Measurements from ENCODE around the gene ATP6V0A4.

The ATP6V0A4 gene

DNA sequence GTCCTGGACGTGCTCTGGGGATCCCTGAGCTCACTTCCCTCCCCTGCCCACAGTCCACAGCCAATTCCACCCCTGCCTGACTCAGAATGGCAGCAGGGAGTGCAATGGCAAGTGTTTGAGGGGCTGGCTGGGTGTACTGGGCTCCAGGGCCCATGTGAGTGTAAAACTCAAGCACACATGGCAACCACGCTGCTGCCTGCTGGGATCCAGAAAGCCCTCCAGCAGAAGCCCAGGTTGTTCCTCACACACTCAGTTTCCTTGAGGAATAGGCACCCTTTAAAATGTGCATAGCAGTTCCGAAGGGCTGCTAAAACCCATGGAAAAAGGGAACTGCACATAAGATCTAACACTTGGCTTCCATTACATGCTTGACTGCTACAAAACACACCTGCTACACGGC lies 11.3 kb upstream of the ATP6V0A4 start:
- H3K4me3 ChIP-seq (ENCODE audit: severe bottlenecking) = no peak overlapping the region
- H3K36me3 ChIP-seq (ENCODE audit: low read depth) = no peaks in the 10 kb centered on the region
- no peaks in the 10 kb centered on the region for H3K4me1 ChIP-seq (ENCODE audit: insufficient read depth, poor library complexity, severe bottlenecking)
- no peak overlapping the region for H3K27ac ChIP-seq (ENCODE audit: poor library complexity, severe bottlenecking)
- ATAC-seq (ENCODE audit: low read depth) = no peak
- TF ChIP-seq, protein P1, sequence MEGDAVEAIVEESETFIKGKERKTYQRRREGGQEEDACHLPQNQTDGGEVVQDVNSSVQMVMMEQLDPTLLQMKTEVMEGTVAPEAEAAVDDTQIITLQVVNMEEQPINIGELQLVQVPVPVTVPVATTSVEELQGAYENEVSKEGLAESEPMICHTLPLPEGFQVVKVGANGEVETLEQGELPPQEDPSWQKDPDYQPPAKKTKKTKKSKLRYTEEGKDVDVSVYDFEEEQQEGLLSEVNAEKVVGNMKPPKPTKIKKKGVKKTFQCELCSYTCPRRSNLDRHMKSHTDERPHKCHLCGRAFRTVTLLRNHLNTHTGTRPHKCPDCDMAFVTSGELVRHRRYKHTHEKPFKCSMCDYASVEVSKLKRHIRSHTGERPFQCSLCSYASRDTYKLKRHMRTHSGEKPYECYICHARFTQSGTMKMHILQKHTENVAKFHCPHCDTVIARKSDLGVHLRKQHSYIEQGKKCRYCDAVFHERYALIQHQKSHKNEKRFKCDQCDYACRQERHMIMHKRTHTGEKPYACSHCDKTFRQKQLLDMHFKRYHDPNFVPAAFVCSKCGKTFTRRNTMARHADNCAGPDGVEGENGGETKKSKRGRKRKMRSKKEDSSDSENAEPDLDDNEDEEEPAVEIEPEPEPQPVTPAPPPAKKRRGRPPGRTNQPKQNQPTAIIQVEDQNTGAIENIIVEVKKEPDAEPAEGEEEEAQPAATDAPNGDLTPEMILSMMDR (IDR thresholded peaks at IDR 0.05; ENCODE audit: poor library complexity, severe bottlenecking) = no peak
- DNase-seq (ENCODE audit: low spot score) = no peak
- H3K9me3 ChIP-seq (ENCODE audit: severe bottlenecking) = no peaks in the 10 kb centered on the region
- H3K27me3 ChIP-seq (ENCODE audit: insufficient read depth, poor library complexity, severe bottlenecking) = no peaks in the 10 kb centered on the region

DNA sequence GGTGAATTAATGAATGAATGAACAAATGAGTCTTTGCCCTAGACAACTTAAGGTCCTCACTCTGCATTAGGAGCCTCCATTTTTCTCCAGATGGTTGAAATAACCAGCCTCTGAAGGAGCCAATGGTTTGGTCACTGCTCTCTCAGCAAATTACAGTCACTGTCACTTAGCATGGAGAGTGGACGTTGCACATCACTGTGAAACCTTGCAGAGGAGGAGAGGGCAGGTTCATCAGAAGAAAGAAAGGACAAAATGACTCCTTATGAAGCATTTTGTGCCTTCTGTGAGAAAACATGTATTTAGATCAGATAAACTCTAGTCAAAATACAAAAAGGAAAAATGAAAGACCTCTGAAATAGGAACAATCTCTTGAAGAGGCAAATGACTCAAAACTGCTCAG lies 6.6 kb upstream of the ATP6V0A4 start:
- TF ChIP-seq, protein P1 (IDR thresholded peaks at IDR 0.05; ENCODE audit: poor library complexity, severe bottlenecking) = no peak
- H3K36me3 ChIP-seq (ENCODE audit: low read depth) = no peaks in the 10 kb centered on the region
- H3K4me3 ChIP-seq (ENCODE audit: severe bottlenecking) = no peak overlapping the region
- no peaks in the 10 kb centered on the region for H3K4me1 ChIP-seq (ENCODE audit: insufficient read depth, poor library complexity, severe bottlenecking)
- no peaks in the 10 kb centered on the region for H3K9me3 ChIP-seq (ENCODE audit: severe bottlenecking)
- no peaks in the 10 kb centered on the region for H3K27me3 ChIP-seq (ENCODE audit: insufficient read depth, poor library complexity, severe bottlenecking)
- H3K27ac ChIP-seq (ENCODE audit: poor library complexity, severe bottlenecking) = no peak overlapping the region
- no peak for ATAC-seq (ENCODE audit: low read depth)
- DNase-seq (ENCODE audit: low spot score) = no peak

DNA sequence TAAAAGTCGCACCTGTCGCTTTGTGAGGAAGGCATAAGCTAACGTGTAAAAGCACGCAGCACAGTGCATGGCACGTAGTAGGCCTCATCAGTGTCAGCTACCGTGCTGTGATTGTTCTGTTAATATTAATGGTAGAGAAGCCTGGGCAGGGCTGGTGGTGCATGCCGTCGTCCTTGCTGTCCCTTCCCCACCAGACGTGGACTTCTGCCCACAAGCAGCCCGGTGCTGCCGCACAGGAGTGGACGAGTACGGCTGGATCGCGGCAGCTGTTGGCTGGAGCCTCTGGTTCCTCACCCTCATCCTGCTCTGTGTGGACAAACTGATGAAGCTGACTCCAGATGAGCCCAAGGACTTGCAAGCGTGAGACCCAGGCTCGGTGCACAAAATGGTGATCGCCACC lies 4.7 kb upstream of the ATP6V0A4 start:
- Histone ChIP-seq H3K27ac (ENCODE audit: poor library complexity, severe bottlenecking) (no peak overlapping the region), H3K9me3 (ENCODE audit: severe bottlenecking) (no peaks in the 10 kb centered on the region), H3K4me3 (ENCODE audit: severe bottlenecking) (no peak overlapping the region), H3K36me3 (ENCODE audit: low read depth) (no peaks in the 10 kb centered on the region), H3K27me3 (ENCODE audit: insufficient read depth, poor library complexity, severe bottlenecking) (no peaks in the 10 kb centered on the region), H3K4me1 (ENCODE audit: insufficient read depth, poor library complexity, severe bottlenecking) (no peaks in the 10 kb centered on the region)
- DNase-seq (ENCODE audit: low spot score) = no peak
- ATAC-seq (ENCODE audit: low read depth) = no peak
- TF ChIP-seq, protein P1 (IDR thresholded peaks at IDR 0.05; ENCODE audit: poor library complexity, severe bottlenecking) = no peak

DNA sequence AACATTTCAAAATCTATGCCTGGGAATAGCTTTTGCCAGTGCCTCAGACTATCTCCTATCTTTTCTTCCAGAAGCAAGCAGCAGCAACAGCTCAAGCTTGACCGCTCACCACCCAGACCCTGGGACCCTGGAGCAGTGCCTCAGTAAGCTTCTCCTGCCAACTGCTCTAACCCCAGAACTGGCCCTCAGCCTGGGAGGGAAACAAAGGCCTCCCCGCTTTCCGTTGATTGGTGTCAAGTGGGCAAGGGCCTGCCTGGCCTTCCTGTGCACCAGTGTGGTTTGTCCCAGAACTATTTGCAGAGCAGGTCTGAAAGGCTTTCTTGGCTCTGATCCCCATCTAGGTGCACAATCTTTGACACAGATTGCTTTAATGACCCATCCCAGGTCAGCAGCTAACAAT lies 3.3 kb upstream of the ATP6V0A4 start:
- H3K36me3 ChIP-seq (ENCODE audit: low read depth) = no peaks in the 10 kb centered on the region
- no peak overlapping the region for H3K4me3 ChIP-seq (ENCODE audit: severe bottlenecking)
- H3K27ac ChIP-seq (ENCODE audit: poor library complexity, severe bottlenecking) = no peak overlapping the region
- ATAC-seq (ENCODE audit: low read depth) = no peak
- no peaks in the 10 kb centered on the region for H3K4me1 ChIP-seq (ENCODE audit: insufficient read depth, poor library complexity, severe bottlenecking)
- H3K9me3 ChIP-seq (ENCODE audit: severe bottlenecking) = no peaks in the 10 kb centered on the region
- DNase-seq (ENCODE audit: low spot score) = no peak
- no peaks in the 10 kb centered on the region for H3K27me3 ChIP-seq (ENCODE audit: insufficient read depth, poor library complexity, severe bottlenecking)
- TF ChIP-seq, protein P1 (IDR thresholded peaks at IDR 0.05; ENCODE audit: poor library complexity, severe bottlenecking) = no peak

DNA sequence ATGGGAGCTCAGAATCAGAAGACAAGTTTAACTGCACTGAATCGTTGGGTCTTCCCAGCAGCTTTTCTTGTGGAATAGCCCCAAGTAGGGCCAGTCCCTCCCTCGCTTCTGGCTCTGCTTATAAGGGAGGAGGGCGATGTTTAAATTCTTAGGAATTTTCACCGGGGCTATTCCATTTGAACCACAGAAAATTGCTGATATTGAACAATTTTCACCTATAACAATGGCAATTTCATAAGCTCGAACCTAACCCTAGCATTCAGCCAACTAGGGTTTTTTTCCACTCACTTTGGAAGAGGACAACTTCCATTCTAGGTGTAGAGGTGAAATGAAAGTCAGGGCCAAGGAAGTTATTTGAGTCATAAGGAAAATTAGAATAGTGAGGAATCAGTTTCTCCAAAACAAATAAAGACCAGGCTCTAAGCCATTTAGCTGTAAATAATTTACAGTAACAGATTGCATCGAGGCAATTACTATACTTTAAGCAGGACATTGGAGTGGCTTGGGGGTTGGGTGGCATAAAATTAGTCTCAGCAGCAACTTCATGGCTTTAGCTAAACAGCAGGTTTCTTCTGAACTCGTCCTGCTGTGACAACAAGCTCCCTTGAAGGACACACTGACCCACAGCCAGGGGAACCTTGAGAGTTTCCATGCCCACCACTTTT lies 1.5 kb upstream of the ATP6V0A4 start:
- Histone ChIP-seq H3K9me3 (ENCODE audit: severe bottlenecking) (no peaks in the 10 kb centered on the region), H3K4me3 (ENCODE audit: severe bottlenecking) (no peak overlapping the region), H3K4me1 (ENCODE audit: insufficient read depth, poor library complexity, severe bottlenecking) (no peaks in the 10 kb centered on the region), H3K27me3 (ENCODE audit: insufficient read depth, poor library complexity, severe bottlenecking) (no peaks in the 10 kb centered on the region), H3K36me3 (ENCODE audit: low read depth) (no peaks in the 10 kb centered on the region), H3K27ac (ENCODE audit: poor library complexity, severe bottlenecking) (no peak overlapping the region)
- TF ChIP-seq, protein P1 (IDR thresholded peaks at IDR 0.05; ENCODE audit: poor library complexity, severe bottlenecking) = no peak
- ATAC-seq (ENCODE audit: low read depth) (no peak), DNase-seq (ENCODE audit: low spot score) (no peak)

All from RWPE2 (cell line).